Amygdala (tissue), 56 donors: ENCODE measurements around the gene NAT14.
"Not testable (repeated sequence)": the region's sequence is repeated elsewhere in the genome, so short reads cannot be mapped to it uniquely, and the experiment has no call there.

Source experiments
- DNase-seq, 56 donors: peaks; one replicate each; lab custom pipeline; 2025; lab: John Stamatoyannopoulos, UW

The NAT14 gene

GRCh38 chr19:55528030-55528803 is 43.2 kb downstream of the NAT14 start:
- peak in 1 of 56 donors; percentile 1 for DNase-seq

DNA sequence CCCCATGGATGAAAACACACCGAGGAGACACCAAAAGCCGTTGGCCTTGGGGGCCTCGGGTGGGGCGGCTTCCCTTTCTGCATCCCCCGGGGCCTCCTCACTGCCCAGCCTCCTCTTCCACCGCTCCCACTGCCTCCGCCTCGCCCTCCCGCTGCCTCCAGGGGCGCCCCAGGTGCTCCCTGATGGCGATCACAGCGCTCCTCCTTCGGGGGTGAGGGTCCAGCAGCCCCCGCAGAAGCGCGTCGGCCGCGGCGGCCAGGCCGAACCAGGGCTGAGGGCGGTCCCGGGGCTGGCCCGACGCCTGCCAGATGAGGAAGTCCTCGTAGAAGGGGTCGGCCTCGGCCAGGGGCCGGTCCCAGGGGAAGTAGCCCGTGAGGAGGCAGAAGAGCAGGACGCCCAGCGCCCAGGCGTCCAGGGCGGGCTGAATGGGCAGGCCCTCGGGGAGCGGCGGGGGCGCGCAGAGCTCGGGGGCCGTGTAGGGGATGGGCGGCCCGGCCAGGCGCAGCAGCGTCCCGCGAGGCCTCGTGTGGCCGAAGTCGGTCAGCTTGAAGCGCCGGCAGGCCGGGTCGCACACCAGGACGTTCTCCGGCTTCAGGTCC is 44.7 kb downstream of the NAT14 start:
- DNase-seq = no peak

DNA sequence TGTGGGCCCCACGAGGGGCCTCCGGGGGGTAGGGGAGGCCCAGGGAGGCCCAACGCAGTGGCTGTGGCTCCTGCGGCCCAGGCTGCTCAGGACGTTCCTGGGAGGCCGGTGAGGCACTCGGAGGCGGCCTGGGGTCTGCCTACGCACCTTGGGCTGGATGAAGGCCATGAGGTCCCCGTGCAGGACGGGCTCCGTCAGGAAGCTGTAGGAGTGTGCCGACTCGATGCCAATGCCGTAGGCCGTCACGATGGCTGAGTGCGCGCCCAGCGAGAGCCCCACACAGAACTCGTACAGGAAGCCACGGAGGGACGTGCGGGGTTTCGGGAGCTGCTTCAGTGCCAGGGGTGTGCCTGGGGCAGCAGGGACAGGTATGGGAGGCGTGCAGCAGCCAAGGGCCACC is 46.0 kb downstream of the NAT14 start:
- DNase-seq = no peak

DNA sequence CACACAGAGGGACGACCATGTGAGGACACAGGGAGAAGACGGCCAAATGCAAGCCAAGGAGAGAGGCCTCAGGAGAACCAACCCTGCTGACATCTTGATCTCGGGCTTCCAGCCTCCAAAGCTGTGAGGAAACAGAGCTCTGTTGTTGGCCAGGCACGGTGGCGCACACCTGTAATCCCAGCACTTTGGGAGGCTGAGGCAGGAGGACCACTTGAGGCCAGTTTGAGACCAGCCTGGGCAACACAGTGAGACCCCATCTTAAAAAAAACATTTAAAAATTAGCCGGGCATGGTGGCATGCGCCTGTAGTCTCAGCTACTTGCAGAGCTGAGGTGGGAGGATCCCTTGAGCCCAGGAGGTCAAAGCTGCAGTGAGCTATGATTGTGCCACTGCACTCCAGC is 49.3 kb downstream of the NAT14 start:
- DNase-seq = not testable (repeated sequence)

DNA sequence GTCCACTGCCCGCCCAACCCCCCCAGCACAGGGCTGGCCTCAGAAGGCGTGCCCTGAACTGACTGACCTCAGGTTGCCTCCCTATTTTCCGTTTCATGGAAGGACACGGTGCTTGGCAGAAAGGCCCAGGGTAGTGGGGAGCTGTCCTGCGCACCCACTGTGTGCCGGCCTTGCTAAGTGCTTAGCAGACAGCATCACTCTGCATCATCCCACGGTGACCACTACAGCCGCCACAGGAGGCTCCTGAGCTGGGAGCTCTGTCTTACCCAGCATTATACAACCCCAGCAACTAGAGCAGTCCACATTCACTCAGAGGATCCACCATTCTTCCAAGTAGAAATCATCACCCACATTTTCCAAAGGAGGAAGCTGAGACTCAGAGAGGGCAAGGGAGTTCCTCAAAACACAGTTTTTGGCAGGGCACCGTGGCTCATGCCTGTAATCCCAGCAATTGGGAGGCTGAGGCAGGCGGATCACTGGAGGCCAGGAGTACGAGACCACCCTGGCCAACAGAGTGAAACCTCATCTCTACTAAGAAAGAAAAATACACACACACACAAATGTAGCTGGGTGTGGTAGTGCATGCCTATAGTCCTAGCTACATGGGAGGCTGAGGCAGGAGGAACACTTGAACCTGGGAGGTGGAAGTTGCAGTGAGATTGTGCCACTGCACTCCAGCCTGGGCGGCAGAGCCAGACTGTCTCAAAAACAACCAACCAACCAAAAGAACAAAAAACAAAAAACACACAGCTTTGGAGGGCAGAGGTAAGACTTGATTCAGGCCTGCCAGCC is 50.4 kb downstream of the NAT14 start:
- no peak for DNase-seq

- DNase-seq = no peak
Observed at GRCh38 chr19:55535965-55536350, 51.0 kb downstream of the NAT14 start.

GRCh38 chr19:55536366-55536765 is 51.4 kb downstream of the NAT14 start:
- no peak for DNase-seq
